ENCODE measurements around the gene REXO4.
"Not testable (repeated sequence)": the region's sequence is repeated elsewhere in the genome, so short reads cannot be mapped to it uniquely, and the experiment has no call there.

The REXO4 gene

DNA sequence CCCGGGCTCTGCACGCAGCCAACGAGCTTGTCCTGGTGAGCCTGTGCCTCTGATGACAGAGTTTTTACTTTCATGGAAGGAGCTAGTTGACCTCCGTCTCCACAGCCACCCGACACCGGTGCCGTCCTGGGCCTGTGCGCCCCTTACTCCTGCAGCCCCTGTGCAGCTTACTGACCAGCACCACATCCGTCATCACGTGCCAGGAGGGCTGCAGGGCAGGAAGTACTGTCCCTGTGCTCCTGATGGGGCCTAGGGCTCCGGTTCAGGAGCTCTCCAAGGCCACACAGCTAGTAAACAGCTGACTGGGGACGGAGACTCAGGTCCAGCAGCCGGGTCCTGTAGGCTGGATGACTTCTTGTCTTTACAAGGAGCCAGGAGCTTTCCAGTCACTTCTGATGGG, 31.5 kb downstream of the REXO4 start:
- DNase-seq (ENCODE audit: low read depth), result no peak

DNA sequence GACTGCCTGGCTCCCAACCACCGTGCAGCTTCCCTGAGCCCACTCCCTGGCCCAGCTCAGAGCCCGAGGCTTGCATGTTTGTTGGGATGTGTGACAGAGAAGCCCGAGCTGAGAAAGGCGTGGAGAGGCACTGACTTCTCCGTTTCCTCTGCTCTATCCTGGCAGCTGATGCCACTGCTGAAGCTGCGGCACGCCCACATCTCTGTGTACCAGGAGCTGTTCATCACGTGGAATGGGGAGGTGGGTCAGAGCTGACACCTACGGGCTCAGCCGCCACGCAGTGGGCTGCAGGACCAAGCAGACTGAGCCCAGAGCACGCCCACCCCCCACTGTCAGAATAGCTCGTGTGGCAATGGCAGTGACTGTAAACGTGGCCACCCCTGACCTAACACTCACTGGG, 32.4 kb downstream of the REXO4 start:
- no peak for DNase-seq (ENCODE audit: low read depth)

DNA sequence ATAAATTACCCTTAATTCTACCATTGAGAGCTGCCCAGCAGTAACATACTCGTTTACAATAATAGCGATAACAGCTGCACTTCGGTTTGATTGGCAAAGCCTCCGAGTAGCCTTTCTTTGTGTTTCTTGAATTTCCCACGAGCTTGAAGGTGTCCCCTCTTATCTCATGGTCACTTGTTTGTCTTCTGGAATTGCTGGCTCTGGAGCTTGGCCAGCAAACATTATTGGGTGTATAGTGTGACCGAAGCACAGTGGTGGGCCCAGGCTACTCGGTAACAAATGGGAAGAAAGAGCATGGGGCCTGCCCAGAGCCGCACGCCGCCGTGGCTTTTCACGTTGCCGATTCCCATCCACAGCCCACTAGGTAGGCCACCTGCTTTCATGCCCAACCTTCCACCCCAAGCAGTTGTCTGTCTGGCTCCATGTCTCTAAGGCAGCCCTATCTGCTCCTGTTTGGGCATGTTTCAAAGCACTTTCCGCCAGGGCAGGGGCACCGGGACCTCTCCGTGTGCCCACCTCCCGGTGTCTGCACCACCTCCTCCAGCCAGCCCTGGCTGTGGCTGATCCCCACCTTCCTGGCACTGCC, 33.0 kb downstream of the REXO4 start:
- DNase-seq (ENCODE audit: low read depth), result no peak

DNA sequence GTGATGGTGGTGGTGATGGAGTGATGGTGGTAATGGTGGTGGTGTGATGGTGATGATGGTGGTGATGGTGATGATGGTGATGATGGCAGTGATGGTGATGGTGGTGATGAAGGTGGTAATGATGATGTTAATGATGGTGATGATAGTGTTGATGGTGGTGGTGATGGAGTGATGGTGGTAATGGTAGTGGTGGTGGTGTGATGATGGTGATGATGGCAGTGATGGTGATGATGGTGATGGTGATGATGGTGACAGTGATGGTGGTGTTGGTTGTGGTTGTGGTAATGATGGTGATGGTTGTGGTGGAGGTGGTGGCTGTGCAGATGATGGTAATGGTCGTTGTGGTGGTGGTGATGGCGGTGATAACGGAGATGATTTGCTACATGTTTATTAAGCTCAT, 34.4 kb downstream of the REXO4 start:
- no peak for DNase-seq (ENCODE audit: low read depth)

DNA sequence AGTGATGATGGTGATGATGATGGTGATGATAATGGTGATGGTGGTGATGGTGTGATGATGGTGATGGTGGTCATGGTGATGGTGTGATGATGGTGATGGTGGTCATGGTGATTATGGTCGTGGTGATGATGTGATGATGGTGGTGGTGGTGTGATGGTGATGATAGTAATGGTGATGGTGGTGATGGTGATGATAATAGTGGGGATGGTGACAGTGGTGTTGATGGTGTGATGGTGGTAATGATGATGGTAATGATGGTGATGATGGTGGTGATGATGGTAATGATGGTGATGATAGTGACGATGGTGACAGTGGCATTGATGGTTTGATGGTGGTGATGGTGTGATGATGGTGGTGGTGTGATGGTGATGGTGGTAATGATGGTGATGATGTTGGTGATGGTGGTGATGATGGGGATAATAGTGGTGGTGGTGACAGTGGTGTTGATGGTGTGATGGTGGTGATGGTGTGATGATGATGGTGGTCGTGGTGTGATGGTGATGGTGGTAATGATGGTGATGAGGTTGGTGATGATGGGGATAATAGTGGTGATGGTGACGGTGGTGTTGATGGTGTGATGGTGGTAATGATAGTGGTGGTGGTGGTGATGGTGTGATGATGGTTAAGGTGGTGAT, 35.2 kb downstream of the REXO4 start:
- no peak for DNase-seq (ENCODE audit: low read depth)

DNA sequence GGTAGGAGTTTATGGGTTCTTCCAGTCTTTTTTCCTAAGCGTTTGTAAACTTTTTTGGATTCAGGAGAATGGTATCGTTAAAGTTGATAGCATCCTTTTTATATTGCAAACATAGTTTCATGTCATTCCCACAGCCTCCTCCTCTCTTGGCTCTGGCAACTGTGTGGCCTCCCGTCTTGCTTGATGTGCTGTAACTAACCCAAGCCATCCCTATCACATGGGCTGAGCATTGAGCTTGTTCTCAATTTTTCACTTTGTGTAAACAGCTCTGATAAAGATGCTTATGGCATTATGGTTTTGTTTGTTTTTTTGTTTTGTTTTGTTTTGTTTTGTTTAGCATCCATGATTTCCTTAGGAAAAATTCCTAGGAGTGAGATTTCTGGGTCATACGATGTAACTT, 37.1 kb downstream of the REXO4 start:
- no peak for DNase-seq (ENCODE audit: low read depth)

DNA sequence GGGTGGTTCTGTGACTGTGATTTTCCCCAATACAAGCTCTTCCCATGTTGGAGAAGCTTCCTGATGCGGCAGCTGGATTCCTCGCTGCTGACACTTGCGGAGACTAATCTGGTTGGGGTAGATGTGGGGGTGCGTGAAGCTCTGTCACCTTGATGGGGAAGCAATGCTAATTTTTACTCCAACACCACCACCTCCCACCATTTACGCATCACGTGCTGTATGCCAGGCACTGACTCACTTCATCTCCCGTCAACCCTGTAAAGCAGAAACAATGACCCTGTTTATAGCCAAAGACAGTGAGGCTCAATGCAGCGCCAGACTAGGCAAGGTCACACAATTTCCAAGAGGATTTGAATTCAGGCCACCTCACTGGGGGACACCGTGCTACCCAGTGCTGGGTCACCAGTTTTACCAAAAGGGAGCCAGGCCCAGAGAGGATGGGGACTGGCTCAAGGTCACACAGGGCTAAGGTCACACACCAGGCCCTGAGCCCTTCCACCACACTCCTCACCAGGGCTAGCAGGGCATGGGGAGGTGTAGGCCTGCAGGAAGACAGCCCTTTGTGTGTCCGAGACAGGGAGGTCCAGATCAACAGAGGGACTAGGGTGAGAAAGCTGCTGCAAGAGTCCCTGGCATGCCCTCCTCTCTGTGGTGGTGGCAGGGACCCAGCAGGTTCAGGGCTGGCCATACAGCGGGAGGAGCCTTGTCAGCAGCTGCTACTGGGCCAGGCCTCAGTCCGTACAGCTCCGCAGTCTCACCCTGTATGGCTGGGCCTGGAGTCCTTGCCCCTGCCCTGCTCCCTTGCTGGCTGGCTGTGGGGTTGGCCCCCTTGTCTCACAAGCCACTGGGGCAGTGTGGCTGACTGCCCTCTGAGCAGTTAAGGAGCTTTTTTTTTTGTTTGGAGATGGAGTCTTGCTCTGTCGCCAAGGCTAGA, 38.4 kb downstream of the REXO4 start:
- no peak for DNase-seq (ENCODE audit: low read depth)

DNA sequence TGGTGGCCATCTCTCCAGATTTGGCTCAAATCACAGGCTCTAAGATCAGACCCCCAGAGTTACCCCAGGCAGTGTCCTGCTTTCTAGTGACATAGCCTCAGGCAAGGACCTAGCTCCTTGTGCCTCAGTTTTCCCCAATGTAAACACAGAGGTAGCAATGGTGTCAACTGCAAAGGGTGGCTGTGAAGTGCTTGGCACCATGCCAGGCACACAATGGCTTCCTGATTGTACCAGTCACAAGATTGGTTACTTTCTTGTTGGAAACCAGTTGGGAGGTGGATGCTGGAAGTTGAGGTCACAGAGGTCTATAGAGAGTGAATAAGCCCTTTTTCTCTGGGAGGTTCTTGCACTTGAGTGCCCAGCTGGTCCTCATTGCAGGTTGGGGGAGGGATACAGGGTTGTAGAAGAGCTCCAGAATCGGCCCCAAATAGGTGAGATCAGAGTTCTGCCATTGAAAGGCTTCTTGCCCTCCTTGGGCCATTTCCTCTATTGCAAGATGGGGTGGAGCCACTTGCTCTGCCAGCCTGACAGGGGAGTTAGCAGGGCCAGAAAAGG, 39.3 kb downstream of the REXO4 start:
- DNase-seq (ENCODE audit: low read depth), result no peak

DNA sequence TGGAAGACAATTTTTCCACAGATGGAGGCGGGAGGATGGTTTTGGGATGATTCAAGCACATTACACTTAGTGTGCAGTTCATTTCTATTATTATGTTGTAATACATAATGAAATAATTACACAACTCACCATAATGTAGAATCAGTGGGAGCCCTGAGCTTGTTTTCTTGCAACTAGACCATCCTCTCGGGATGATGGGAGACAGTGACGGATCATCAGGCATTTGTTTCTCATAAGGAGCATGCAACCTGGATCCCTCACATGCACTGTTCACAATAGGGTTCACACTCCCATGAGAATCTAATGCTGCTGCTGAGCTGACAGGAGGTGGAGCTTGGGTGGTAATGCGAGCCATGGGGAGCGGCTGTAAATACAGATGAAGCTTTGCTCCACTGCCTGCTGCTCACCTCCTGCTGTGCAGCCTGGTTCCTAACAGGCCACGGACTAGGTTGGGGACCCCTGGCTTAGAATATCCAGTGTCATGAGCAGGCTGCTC, 40.0 kb downstream of the REXO4 start:
- no peak for DNase-seq (ENCODE audit: low read depth)

DNA sequence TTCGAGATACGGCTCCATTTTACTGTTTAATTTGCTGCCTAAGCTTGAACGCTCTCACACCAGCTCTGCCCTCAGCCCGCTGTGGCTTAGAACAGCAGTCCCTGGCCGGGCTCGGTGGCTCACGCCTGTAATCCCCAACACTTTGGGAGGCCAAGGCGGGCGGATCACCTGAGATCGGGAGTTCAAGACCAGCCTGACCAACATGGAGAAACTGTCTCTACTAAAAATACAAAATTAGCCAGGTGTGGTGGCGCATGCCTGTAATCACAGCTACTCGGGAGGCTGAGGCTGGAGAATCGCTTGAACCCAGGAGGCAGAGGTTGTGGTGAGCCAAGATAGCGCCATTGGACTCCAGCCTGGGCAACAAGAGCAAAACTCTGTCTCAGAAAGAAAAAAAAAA, 40.5 kb downstream of the REXO4 start:
- not testable (repeated sequence) for DNase-seq (ENCODE audit: low read depth)

DNA sequence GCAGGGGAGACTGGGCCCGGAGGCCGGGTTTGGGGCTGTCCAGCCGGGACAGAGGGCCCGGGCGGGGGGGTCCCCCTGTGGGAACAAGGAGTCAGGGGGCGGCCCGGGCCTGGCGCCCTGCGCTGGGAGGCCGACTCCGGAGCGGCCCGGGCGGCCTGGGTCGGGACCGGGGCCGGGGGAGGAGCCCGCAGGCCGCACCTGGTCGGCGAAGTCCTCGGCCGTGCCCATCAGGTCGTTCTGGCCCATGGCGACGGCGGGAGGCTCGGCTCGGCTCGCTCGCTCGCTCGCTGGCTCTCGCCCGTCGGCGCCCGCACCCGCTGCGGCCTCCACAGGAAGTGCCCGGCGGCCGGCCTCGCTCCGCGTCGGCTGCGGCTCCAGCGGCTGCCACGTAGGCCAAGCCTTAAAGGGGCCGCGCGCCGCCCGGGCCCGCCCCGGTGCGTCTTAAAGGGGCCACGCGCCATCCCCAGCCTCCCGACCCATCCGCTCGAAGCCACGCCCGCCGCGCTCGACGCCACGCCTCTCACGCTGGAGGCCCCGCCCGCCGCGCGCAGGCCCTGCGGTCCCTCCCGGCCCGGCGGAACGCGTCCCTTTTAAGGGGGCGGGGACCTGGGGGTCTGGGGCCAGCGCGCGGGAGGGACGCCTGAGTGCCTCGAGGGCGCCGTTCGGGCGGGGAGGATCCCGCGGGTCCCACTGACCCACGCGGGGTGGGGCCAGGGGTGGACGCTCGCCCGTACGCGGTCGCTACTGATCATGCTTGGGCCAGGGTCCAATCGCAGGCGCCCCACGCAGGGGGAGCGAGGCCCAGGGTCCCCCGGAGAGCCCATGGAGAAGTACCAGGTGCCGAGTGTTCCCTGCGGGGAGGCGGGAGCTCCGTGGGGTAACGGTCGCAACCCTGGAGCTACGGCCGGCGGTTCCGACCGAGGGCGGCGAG, 41.8 kb downstream of the REXO4 start, which contains the start of the genes STKLD1 and SURF4:
Gene STKLD1, plus strand, starts transcription at position 643 of the 931 bp plus-strand sequence. Its CDS starts 108 bp downstream, at position 751.
Gene SURF4, minus strand, starts transcription at position 337 of the 931 bp plus-strand sequence. Its CDS starts 91 bp downstream, at position 246.
- DNase-seq (ENCODE audit: low read depth), result peak; percentile 74

DNA sequence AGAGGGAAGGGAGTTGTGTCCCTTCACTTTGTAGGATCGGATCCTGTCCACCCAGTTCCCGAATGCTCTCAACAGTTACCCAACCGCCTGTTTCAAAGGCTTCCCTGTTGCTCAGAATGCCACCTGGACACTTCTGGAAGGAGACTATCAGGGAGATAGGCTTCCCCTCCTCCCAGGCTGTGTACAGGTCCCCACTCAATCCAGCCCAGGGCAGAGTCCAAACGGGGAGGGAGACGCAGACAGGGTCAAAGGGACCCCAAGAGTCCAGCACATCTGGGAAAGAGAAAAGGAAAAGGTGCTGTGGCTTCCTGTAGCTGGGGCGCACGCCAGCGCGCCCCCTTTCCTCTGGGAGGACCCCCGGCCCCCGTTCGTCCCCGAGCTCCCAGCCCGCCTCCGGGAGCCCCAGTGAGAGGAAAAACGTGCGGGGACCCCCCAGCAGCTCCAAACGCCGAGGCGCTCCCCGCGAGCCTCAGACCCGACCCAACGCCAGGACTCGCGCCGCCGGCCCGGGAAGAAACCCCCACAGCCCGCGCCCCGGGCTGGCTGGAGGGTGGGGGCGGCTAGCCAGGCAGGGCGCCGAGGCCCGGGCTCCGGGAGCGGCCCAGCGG, 42.6 kb downstream of the REXO4 start:
- DNase-seq (ENCODE audit: low read depth), result no peak

DNA sequence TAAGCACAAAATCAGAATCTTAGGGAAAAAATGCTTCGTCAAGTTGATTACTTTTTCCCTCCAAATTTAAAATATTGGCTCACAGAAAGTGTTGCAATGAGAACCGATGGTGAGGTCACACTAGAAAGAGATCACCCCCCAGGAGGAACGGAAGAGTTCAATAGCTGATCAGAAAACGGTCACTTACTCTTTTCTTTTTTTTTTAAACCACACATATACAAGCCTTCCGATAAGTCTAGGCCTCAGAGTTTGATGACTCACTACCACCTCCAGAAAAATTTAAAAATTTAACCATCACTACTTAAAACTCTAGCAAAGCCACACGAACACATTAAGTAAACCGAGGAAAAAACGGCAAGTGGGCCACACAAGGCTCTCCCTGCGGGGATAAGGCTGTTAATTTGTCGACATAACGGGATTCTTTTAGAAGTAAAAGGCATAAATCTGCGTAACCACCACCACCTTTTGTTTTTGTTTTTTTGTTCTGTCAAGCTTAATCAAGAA, 43.1 kb downstream of the REXO4 start:
- DNase-seq (ENCODE audit: low read depth), result no peak

DNA sequence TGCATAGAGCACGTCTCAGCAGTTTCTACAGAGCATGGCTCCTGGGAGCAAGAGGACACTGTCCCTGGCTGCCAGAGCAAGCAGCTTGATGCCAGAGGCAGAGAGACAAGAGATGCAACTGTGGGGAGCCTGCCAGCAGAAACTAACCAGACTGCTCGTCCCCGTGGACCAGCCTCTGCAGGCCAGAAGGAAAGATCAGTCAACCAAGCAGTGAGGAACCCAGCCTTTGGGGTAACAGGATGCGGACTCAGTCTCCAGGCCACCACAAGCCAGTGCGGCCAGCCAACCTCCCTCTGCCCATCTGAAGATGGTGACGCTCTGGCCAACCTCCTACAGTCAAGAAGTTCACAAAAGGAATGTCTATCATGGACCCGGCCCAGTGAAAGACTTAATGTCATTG, 45.7 kb downstream of the REXO4 start:
- no peak for DNase-seq (ENCODE audit: low read depth)

DNA sequence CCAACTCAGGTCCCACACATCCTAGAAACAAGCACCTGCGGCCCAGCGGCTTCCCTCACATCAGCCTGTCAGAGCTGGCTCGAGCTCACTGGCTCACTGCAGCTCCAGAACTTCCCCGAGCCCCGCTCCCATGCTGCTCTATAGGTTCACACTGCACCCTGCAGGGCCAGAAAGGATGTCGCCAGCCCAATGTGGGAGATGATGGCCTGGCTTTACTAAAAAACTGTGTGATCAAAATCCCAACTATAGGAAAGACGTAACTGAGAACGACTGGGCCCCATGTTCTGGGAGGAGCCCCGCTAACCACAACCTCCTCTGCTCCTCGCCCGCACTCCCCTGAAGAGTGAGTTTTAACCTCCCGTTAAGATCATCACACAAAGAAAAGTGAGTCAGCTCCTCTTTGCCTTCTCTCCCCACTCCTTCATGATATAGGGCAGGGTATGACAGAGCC, 46.5 kb downstream of the REXO4 start:
- DNase-seq (ENCODE audit: low read depth), result no peak

DNA sequence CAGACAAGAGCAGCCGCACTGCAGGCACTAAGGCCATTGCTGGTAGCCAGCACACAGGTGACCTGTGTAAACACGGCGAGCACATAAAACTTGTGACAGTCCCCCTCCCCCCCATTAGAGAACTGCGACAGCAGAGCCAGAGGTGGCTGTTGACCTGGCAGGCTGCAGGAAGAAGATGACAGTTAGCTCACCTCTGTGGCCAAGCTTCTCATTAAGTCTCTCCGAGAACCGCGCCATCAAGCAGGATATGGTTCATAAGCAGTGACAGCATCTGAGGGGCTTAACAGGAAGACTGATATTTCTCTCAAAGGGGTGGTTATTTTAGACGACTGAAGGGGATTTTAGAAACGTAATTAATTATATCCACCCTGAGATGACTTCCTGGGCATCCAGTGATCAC, 47.1 kb downstream of the REXO4 start:
- DNase-seq (ENCODE audit: low read depth), result no peak

DNA sequence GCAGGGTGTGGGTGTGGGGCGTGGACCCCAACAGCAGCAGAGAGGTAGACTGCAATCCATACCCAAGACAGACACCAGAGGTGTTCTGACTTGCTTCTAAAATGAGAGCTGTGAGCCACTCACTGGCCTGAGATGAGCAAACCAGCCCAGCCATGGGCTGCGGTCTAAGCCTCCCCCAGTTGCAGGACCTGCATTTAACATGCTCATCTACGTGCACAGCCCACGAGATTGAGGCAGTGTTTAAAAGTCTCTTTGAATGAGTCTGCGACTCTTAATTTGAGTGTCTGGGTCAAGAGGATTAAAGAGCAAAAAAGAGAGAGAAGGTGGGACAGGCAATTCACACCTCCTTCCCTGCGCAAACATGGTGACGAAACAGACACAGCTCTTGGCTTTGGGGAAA, 47.9 kb downstream of the REXO4 start:
- DNase-seq (ENCODE audit: low read depth), result no peak

DNA sequence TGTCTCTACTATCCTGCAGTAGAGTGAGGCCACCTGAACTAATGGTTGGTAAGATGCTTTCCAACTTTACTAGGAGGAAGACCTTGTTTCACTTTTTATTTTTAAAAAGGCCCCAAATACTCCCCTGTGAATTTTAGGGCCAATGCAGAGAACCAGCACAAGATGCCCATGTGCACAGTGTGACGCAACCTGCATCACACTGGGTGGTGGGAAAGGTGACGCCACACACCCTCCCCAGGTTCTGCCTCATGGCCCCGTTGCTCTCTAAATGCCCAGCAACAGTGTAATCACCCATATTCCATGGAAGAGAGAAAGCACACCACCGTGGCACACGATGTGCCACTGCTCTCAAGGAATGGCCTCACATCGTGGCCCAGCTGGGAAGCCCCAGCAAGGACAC, 48.4 kb downstream of the REXO4 start:
- no peak for DNase-seq (ENCODE audit: low read depth)

DNA sequence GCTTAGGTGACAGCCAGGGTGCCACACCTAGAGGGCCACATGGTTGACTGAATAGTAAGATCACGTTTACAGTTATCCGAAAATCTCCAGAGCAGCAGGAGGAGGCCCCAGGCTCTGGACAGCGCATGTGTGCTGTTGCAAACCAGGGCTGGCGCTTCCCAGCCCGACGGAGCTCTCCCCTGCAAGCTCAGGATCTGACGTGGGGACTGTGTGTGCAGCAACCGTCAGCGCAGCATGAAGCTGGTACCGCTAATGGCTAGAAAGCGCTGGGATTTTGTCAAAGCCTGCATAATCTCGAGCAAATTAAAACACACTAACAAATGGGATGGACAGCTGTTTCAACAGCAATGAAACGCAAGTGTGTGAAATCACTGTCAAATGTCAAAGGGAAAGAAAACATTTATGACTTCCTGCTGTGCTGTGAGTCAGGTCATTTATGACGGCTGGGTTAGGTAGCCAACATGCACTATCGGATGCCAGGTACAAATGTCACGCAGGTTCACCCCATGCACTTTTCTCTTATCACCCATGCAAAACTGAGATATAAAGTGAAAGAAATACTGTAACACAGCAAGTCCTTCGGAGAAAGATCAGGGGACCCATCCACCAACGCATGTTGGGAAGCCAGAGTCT, 49.4 kb downstream of the REXO4 start:
- DNase-seq (ENCODE audit: low read depth), result no peak

DNA sequence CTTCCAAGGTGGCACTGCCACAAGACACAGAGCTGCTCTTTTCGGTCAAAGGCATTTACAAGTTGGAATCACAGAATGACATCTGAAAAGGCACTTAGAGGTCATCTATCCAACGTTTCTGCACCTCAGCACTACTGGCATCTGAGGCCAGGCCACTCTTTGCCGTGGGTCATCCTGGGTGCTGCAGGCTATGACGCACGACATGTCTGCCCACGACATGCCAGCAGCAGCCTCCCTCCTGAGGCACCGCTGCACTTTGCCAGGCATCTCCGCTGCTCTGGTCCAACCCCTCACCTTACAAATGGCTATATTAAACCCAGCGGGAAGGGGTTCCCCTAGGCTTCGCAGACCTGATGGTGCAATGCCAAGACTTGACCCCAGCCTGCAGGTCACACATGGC, 50.0 kb downstream of the REXO4 start:
- no peak for DNase-seq (ENCODE audit: low read depth)

All from CMK (cell line).